ENCODE results near the gene STIP1.

GRCh38 chr11:64201543-64201942 lies 15.6 kb downstream of the STIP1 start:
- TF ChIP-seq POLR2AphosphoS5 (IDR thresholded peaks at IDR 0.05; ENCODE audit: borderline replicate concordance, low read depth, low read length) (no peak), EZH2 (IDR thresholded peaks at IDR 0.05) (no peak)

Data from SK-N-MC (cell line).